GM19324 (cell line): ENCODE measurements around the gene MPPED1.

ENCODE experiments used
- ATAC-seq: cut with Tn5 transposase; IDR thresholded peaks from one replicate; pipeline ENCODE4 v1.9.1; 2021; ENCODE audit warnings: mild to moderate bottlenecking, moderate library complexity; ENCODE audit not compliant: unreplicated experiment, low FRiP score

Gene MPPED1

DNA sequence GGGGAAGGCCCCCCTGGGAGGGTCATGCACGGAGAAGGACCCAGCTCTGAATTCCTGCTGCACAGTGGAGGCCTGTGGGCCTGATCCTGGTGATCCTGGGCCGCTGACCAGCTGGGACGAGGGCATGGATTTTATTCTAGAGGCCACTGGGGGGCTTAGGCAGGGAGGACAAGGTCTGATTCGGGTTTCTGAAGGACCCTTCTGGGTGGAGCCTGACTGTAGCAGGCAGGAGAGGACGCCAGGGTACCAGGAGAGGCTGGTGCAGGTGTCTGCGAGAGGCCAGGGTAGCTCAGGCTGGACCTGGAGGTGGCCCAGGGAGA lies 31.3 kb downstream of the MPPED1 start:
- no peak for ATAC-seq

GRCh38 chr22:43446037-43446803 lies 34.4 kb downstream of the MPPED1 start:
- ATAC-seq, result no peak

DNA sequence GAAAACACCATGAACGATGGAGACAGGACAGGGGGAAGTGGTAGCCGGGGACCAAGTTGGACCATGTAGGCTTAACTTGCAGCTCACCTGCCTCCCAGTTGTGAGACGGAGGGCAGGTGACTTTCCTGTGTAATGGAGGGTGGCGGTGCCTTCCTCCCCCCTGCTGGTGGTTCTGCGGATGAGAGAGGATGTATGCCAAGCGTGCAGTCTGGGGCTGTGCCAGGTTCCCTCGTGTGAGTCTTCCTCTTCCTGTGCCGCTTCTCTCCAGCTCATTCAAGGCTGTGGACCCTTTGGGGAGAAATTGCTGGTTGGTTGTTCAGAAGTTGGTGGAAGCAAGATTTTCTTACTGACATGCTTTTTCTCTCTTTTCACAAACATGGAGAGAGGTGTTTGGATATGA lies 35.1 kb downstream of the MPPED1 start:
- no peak for ATAC-seq

- ATAC-seq, result no peak
Measured at GRCh38 chr22:43447380-43447779, 35.6 kb downstream of the MPPED1 start.

DNA sequence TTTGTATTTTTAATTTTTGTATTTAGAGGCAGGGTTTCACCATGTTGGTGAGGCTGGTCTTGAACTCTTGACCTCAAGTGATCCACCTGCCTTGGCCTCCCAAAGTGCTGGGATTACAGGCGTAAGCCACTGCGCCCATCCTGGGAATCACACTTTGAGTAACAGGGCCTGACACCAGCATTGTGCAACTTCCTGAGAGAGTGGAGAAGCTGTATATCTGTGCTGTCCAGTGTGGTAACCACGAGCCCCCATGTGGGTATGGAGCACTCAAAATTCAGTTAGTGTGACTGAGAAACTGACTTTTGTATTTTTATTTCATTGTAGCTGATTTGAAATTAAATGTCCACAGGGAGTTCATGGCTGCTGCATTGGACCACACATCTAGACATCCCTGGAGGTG lies 36.2 kb downstream of the MPPED1 start:
- ATAC-seq, result no peak

DNA sequence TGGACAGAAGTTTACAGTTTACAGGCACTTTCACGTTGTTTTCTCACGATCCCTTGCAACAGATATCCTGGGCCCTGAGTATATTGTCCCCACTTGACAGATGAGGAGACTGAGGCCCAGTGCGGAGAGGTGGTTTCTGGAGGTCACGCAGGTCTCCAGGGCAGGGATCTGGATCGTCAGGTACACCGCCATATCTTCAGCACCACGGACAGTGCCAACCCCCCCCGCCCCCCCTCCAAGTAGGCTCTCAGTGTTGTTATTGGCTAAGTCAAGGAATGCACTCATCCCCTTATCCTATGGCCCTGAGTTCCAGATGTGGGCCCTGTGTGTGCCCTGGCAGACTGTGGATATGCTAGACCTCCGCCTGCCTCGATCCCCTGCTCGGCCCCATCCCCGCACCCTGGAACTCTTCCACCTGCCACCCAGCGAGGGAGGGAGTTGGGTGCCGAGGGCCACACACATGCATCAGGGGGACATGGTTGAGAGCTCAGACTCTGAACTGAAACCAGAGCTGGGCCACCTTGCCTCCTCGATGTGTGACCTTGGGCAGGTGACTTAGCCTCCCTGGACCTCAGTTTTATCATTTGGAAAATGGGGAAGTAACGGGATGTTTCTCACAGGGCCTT lies 37.5 kb downstream of the MPPED1 start:
- no peak for ATAC-seq

DNA sequence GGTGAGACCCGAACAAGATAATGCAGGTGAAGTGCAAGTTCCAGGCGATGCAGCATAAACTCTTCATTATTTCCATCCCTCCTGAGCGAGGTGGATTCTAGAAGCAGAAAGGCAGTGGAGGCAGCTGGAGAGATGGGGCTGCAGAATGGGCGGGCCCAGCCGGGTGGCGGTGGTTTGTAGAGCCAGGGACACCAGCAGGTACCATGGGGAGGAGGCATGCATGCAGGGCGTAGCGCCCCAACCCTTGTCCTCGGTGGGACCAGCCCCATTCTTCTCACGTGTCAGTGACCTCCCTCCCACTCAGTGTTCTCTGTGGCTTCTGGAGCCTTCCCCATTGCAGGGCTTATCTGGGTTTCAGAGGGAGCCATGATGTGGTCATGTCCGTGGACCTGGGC lies 38.0 kb downstream of the MPPED1 start:
- ATAC-seq, result no peak

DNA sequence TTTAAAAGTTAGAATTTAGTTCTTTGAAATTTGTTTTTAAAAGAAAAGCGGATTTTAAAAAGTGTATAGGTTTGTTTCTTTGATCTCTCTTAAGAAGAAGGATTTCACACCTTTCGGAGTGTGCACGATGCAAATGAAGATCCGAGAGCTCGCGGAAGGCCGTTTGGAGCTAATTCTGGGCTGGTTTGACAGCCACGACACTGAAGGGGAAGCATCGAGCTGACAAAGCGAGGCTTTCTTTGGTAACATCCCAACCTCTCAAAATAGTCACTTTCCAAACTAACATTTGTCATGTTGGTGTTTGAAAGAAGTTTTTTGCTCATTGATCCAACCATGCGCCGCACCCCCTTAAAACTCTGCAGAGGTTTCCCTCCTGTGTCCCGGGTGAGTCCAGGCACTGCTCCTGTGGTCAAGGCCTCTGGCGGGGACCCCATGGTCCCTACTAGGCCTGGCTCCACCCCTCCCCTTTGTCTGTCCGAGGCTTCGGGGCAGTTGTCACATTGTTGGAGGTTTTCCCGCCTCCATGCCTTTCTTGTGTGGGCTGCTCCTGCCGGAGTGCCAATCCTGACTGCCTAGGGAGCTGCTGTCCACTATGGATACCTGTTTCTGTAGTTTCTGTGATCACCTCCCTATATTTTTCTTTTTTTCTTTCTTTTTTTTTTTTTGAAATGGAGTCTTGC lies 39.7 kb downstream of the MPPED1 start:
- no peak for ATAC-seq

- ATAC-seq, result no peak
Measured at GRCh38 chr22:43455846-43456245, 44.0 kb downstream of the MPPED1 start.

DNA sequence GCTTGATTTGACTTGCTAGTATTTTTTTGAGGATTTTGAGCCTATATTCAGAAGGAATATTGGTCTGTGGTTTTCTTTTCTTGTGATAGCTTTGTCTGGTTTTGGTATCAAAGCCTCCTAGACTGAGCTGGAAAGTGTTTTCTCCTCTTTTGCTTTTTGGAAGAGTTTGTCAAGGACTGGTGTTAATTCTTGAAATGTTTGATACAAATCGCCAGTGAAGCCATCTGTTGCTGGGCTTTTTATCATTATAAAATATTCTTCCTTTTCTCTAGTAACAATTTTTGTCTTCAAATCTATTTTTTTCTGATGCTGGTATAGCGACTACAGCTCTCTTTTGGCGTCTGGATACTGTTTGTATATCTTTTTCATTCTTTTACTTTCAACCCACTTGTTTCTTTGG lies 45.2 kb downstream of the MPPED1 start:
- ATAC-seq, result no peak

GRCh38 chr22:43462701-43463100 lies 50.9 kb downstream of the MPPED1 start:
- no peak for ATAC-seq

- no peak for ATAC-seq
Measured at GRCh38 chr22:43464809-43465208, 53.0 kb downstream of the MPPED1 start.

DNA sequence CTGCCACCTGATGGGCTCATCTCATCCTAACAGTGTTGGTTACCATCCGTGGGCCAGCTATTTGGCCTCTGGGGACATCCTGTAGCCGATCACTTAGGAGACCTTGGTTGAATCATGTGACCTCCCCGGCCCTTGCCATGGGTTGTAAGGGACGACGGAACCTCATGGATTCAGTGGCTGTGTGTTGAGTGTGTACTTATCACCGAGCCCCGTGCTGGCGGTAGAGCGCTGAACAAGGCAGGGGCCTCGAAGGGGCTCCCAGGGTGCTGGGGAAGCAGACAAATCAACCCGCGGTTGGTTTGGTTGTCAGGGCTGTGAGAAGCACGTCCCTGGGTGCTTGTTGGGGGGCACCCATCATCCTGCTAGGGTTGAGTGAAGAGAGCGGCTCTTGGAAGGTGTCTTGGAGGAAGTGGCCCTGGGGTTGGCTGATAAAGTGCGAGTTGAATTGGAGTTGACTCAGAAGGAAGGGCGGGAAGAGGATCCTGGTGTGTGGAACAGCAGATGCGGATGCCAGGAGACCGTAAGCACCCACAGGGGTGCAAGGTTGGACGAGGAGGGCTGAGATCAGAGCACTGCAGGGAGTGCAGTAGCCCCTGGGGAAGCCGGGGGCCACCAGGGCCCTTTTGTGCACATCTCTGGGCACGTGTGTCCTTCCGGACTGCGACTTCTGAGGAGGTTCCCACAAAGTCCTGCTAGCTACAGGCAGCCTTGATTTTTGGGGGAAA lies 53.6 kb downstream of the MPPED1 start:
- ATAC-seq, result no peak

DNA sequence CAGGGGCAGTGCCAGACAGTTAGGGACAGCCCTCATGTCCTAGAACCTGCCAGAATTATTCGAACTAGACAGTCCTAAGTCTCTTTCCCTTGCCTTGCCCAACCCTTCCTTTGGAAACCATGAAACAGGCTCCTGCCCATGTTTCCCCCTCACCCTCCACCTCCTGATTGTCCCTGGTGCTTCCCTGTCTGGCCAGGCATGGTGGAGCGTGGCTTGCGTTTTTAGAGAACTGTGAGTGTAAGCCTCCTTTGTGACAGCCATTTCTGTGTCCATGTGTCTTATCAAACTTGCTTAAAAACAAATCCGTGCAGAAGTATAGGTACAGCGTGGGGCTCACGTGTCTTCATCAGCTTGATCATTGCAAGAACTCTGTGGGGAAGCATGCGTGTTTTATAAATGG lies 54.9 kb downstream of the MPPED1 start:
- no peak for ATAC-seq

DNA sequence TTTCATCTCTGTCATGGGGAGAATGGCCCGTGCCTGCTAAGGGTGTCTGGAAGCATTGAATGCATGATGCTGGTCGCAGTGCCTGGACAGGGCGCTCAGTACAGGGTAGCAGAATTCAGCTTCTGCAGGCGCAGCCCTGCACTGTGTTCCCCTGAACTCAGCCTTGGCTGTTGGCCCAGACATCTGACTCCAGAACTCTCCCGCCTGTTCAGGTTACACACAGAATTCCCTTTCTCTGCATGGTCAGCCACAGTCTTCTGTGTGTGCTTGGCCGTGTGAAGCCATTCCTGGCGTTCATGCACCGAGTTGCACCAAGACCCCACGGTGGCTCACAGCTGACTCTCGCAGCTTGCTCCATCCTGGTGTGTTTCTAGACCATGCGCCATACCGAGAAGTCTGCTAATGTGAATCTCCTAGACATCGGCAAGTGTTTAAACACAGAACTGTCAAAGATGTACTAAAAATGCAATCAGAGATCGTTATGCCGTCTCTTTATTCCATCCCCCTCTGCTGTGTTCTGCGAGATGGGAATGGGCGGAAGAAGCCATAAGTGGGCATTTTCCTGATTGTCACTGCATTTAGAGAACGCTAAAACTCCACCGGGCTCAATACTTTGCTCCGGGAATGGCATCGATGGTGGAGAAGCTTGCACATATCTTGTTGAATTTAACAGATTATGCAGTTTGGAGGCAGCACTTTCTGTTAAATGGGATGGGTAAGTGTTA lies 55.6 kb downstream of the MPPED1 start:
- ATAC-seq, result no peak

DNA sequence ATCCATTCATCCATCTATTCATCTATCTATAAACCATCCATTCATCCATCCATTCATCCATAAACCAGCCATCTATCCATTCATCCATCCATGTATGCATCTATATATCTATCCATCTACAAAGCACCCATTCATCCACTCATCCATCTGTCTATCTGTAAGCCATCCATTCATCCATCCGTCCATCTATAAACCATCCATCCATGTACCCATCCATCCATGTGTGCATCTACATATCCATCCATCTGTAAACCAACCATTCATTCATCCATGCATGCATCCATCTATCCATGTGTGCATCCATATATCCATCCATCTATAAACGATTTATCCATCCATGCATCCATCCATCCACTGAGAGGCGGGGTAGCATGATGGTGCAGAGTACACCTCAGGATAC lies 58.4 kb downstream of the MPPED1 start:
- no peak for ATAC-seq

- no peak for ATAC-seq
Measured at GRCh38 chr22:43470941-43471585, 59.2 kb downstream of the MPPED1 start.

DNA sequence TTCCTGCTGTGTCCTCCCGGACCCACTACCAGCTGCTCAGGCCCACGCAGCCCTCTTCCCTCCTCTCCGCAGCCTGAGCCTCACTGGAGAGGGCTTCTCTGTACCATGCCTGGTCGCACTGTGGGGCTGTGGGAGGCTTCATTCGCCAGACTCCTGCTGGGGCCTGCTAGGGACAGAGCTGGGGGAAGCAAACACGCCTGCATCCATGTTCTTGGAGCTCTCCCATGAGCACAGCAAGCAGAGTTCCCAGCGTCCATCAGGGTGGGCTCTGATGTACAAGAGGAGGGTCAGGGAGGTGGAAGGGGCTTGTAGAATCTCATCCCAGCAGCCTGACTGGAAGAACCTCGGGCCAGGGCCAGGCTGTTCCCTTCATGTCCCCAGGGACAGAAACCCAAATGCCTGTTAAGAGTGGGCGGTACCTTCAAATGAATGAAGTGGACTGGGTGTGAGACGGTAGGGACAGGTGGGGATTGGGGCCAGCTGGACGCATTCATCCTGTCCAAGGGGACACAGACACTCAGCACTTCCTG lies 59.9 kb downstream of the MPPED1 start:
- ATAC-seq, result no peak

DNA sequence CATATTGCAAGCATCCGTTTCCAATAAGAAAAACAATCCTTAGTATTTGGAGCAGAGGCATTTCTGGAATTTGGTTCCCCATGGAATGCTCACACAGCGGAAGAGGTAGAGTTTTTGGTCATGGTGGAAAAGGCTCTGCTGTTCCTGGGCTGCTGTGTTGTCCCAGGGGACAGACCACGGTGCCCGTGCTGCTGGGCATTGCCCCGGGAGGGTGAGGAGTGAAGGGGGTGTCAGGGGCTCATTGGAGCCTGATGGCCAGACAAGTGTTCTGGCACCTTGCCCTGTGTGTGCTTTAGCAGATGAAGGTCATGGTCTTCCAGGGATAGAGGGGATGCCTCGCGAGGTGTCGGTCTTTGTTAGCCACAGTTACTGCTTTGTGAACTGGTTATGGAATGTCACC lies 61.2 kb downstream of the MPPED1 start:
- ATAC-seq, result no peak

DNA sequence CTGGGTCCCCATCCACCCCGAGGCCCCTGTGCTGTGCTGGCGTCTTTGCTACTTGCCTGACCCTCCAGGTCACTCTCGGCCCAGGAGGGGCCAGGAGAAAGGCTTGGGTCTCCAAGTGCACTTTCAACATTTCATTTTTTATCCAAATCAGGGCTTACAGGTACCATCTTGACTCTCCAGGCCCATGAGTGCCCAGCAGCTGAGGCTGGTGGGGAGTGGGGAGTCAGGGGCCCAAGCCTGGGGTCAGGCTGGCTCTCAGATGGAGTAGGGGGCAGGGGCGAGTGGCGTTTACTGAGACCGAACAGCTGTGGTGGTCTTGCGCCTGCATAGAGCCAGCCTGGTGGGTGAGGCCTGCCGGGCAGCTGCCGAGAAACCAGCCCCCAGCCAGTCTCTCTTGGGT lies 61.6 kb downstream of the MPPED1 start:
- ATAC-seq, result no peak
